ENCODE data around the gene BEGAIN. TPM values are rescaled to one million over a fixed set of nuclear protein-coding genes. Genes with fewer than 3 reads are reported as not detected.
A peak's percentile ranks its signal among the peaks of the same experiment; 100 is the strongest.

BEGAIN gene
- total and polyA plus RNA-seq, 9 of the 15 experiments (the other 6 are each of a cell fraction or from before 2014, with no cell fraction given): 0.07 to 0.68 (median 0.55) TPM; not detected in 3

DNA sequence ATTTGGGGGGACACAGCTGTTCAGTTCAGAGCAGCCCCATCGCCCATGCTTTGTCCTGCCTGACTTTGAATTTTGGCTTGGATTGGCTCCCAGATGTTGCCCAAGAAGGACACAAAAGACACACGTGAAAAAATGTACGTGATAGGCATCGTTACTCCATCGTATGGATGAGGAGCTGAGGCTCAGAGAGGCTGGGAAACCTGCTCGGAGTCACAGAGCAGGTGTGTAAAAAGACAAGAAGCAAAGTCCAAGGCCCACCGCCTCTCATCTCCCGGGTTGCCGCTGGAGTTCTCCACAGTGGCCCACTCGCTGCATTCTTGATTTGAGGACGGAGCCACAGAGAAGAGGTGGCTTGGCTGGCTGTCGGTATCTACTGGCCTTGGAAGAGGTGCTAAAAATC is 41.0 kb upstream of the BEGAIN start:
- in situ Hi-C loops (cut with MboI): no loop called here
- DNase-seq (ENCODE audit: extremely low read depth in 1 of 4, low spot score in 3 of 4): no peak
- no peak overlapping the region for H2AFZ ChIP-seq (ENCODE audit: low read depth, low read length)
- intact Hi-C loops (cut with micrococcal nuclease): no loop called here
- WGBS (ENCODE audit: insufficient coverage, low coverage, missing lambda C conversion rate): 11% methylated on average over 11 of the region's 12 CpGs
- H3K79me2 ChIP-seq (ENCODE audit: control insufficient read depth, insufficient read depth, low read length): no peaks in the 10 kb centered on the region
- H3K4me3 ChIP-seq: no peak overlapping the region
- H3K9me3 ChIP-seq (replicated peaks; ENCODE audit: control insufficient read depth, insufficient read depth, low read depth, low read length): no peaks in the 10 kb centered on the region
- CTCF ChIA-PET (ENCODE audit: low intra/inter-chr PET ratio): no interaction called here
- H3K4me1 ChIP-seq (replicated peaks in 1 of 2; ENCODE audit: control insufficient read depth in 2 of 2, insufficient read depth in 2 of 2, low read length in 2 of 2): peaks cover 5 to 6% of the 10 kb centered on the region in 2 experiments; a peak in 4 of 5 replicates
- H3K27me3 ChIP-seq (ENCODE audit: control insufficient read depth in 2 of 2, insufficient read depth in 2 of 2, low read length in 2 of 2): peaks cover 4 to 46% of the 10 kb centered on the region in 2 experiments; a peak in 4 of 5 replicates
- H3K36me3 ChIP-seq (ENCODE audit: control insufficient read depth, insufficient read depth, low read length): no peaks in the 10 kb centered on the region
- H3K4me2 ChIP-seq (ENCODE audit: insufficient read depth, low read length): no peak overlapping the region
- no TSS peak for BruUV-seq (replicated peaks)
- TF ChIP-seq HBP1 (CRISPR knock-in tag; IDR thresholded peaks at IDR 0.05): no peak
- H4K20me1 ChIP-seq (replicated peaks; ENCODE audit: control insufficient read depth, insufficient read depth, low read length): no peaks in the 10 kb centered on the region
- H3K9me1 ChIP-seq (ENCODE audit: control insufficient read depth, insufficient read depth, low read length): no peaks in the 10 kb centered on the region
- no peak for FAIRE-seq
- no peak for ATAC-seq
- POLR2A ChIA-PET: interaction anchor here (0.9 kb wide), 1 partner anchor 17 kb away, joined by 3 read pairs; no protein-coding TSS in a partner anchor
- H3K27ac ChIP-seq (ENCODE audit: extremely low read depth, low read depth, low read length): no peak overlapping the region
- H3K9ac ChIP-seq (ENCODE audit: insufficient read depth in 1 of 2, low read depth in 2 of 2, low read length in 2 of 2): no peak overlapping the region

DNA sequence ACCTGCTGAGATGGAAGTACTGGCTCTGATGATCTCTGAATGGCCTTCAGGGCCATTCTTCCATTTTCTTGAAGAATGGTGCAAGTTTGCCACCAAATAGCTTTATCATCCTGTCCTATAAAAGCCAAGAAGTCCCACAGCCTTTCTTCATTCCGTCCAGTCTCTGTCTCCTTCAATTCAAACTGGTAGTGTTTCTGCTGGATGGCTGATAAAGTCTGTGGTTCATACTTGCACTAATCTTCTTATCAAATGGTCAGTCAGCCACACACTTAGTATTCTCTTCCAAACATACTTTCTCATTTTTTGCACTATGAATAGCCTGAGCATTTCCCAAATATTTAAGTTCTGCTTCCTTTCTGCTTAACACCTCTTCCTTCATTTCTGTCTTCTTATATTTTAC is 39.4 kb upstream of the BEGAIN start:
- no peak overlapping the region for H3K9ac ChIP-seq (ENCODE audit: insufficient read depth in 1 of 2, low read depth in 2 of 2, low read length in 2 of 2)
- H2AFZ ChIP-seq (ENCODE audit: low read depth, low read length): no peak overlapping the region
- WGBS (ENCODE audit: insufficient coverage, low coverage, missing lambda C conversion rate): 0% methylated on average over 1 of the region's 1 CpG
- BruUV-seq (replicated peaks): no TSS peak
- H3K27me3 ChIP-seq (ENCODE audit: control insufficient read depth in 2 of 2, insufficient read depth in 2 of 2, low read length in 2 of 2): peaks cover 4 to 42% of the 10 kb centered on the region in 2 experiments; a peak in 4 of 5 replicates
- 0 out of 2 replicates have a peak, but pooled peaks cover 3% of the 10 kb centered on the region for H4K20me1 ChIP-seq (replicated peaks; ENCODE audit: control insufficient read depth, insufficient read depth, low read length)
- H3K9me1 ChIP-seq (ENCODE audit: control insufficient read depth, insufficient read depth, low read length): no peaks in the 10 kb centered on the region
- POLR2A ChIA-PET: interaction anchor here (0.6 kb wide), 1 partner anchor 200 kb away, joined by 3 read pairs; no protein-coding TSS in a partner anchor
- ATAC-seq (no peak), DNase-seq (ENCODE audit: extremely low read depth in 1 of 4, low spot score in 3 of 4) (no peak), FAIRE-seq (peak; percentile 42)
- H3K27ac ChIP-seq (ENCODE audit: extremely low read depth, low read depth, low read length): no peak overlapping the region
- no peak overlapping the region for H3K4me2 ChIP-seq (ENCODE audit: insufficient read depth, low read length)
- peaks cover 16 to 19% of the 10 kb centered on the region in 2 experiments for H3K4me1 ChIP-seq (replicated peaks in 1 of 2; ENCODE audit: control insufficient read depth in 2 of 2, insufficient read depth in 2 of 2, low read length in 2 of 2)
- no peaks in the 10 kb centered on the region for H3K9me3 ChIP-seq (replicated peaks; ENCODE audit: control insufficient read depth, insufficient read depth, low read depth, low read length)
- intact Hi-C loops (cut with micrococcal nuclease): no loop called here
- H3K4me3 ChIP-seq: no peak overlapping the region
- H3K36me3 ChIP-seq (ENCODE audit: control insufficient read depth, insufficient read depth, low read length): no peaks in the 10 kb centered on the region
- CTCF ChIA-PET (ENCODE audit: low intra/inter-chr PET ratio): no interaction called here
- H3K79me2 ChIP-seq (ENCODE audit: control insufficient read depth, insufficient read depth, low read length): no peaks in the 10 kb centered on the region
- in situ Hi-C loops (cut with MboI): no loop called here
- peak; percentile 26; the same call in 1 of the 2 replicates for TF ChIP-seq CBFA2T3 (IDR thresholded peaks at IDR 0.05)
- no peak for TF ChIP-seq TSC22D4 (tag; IDR thresholded peaks at IDR 0.05)
- TF ChIP-seq SFPQ (IDR thresholded peaks at IDR 0.05; ENCODE audit: low read depth, low read length): no peak
- no peak for TF ChIP-seq FOXK2 (conservative IDR thresholded peaks at IDR 0.05 in 1 of 2, IDR thresholded peaks at IDR 0.05 in 1 of 2; ENCODE audit: low read depth in 2 of 2)
- 0 out of 2 replicates have a peak, but pooled peaks have one; percentile 12 for TF ChIP-seq TAL1 (IDR thresholded peaks at IDR 0.05)
- no peak for TF ChIP-seq ZNF584 (CRISPR knock-in tag; IDR thresholded peaks at IDR 0.05; ENCODE audit: low read depth)
- TF ChIP-seq SIN3A (IDR thresholded peaks at IDR 0.05; ENCODE audit: borderline replicate concordance in 2 of 2, control insufficient read depth in 1 of 2, low read depth in 2 of 2, low read length in 2 of 2): no peak
- peak; percentile 59 for TF ChIP-seq TCF3 (CRISPR knock-in tag; IDR thresholded peaks at IDR 0.05)

All from K562 (cell line).